Activated CD8-positive, alpha-beta T cell treated with anti-CD3 and anti-CD28 coated beads for 36 hours (primary cell): ENCODE data around the gene SEPTIN10. TPM values are rescaled to one million over a fixed set of nuclear protein-coding genes. Genes with fewer than 3 reads are reported as not detected.

Experiments
- ATAC-seq: fragments of 200-7000 bp; cut with Tn5 transposase; one replicate; pipeline ENCODE4 v1.10.0; 2021; ENCODE audit warnings: mild to moderate bottlenecking, moderate library complexity
- CTCF ChIA-PET: fragments of 350-600 bp; sonication (Branson Sonifier 250); formaldehyde crosslinking; loops from one replicate; lab custom pipeline; 2021; ENCODE audit warnings: antibody characterized with exemption; lab: Charles Lee
- POLR2A ChIA-PET: fragments of 350-600 bp; sonication (Branson Sonifier 250); formaldehyde crosslinking; loops from one replicate; lab custom pipeline; 2021; ENCODE audit warnings: antibody characterized with exemption; lab: Charles Lee
- DNase-seq: peaks from one replicate; pipeline ENCODE4 v3.0.0-alpha.2; 2020
- H3K27ac Mint-ChIP-seq: one replicate; pipeline ENCODE4 v1.8.0; 2021; ENCODE audit warnings: mild to moderate bottlenecking, mixed read lengths
- H3K27me3 Mint-ChIP-seq: one replicate; pipeline ENCODE4 v1.8.0; 2021; ENCODE audit warnings: mixed read lengths
- H3K36me3 Mint-ChIP-seq: one replicate; pipeline ENCODE4 v1.8.0; 2021; ENCODE audit warnings: low read depth, mixed read lengths
- H3K4me1 Mint-ChIP-seq: one replicate; pipeline ENCODE4 v1.8.0; 2021; ENCODE audit warnings: low read depth, mixed read lengths
- H3K4me3 Mint-ChIP-seq: one replicate; pipeline ENCODE4 v1.8.0; 2021; ENCODE audit warnings: mild to moderate bottlenecking, moderate library complexity, mixed read lengths
- H3K9me3 Mint-ChIP-seq: one replicate; pipeline ENCODE4 v1.8.0; 2021; ENCODE audit warnings: mixed read lengths
- intact Hi-C: fragments of 100-400 bp; cut with micrococcal nuclease; formaldehyde crosslinking; loops from one replicate; pipeline ENCODE4 v1.10.0; 2022
- total RNA-seq, 2 experiments: library from RNA; stranded (reverse); gene quantifications; one replicate each; pipeline ENCODE4 v1.2.3, GENCODE V29; 2021
- TF ChIP-seq, protein P1 (sequence below): fragments of 200-600 bp; IDR thresholded peaks from one replicate; pipeline ENCODE4 v1.8.0; 2022; ENCODE audit warnings: antibody characterized with exemption, mild to moderate bottlenecking

SEPTIN10 gene
- total RNA-seq, 2 experiments from 2014 or later = 0.49 to 0.86 TPM

DNA sequence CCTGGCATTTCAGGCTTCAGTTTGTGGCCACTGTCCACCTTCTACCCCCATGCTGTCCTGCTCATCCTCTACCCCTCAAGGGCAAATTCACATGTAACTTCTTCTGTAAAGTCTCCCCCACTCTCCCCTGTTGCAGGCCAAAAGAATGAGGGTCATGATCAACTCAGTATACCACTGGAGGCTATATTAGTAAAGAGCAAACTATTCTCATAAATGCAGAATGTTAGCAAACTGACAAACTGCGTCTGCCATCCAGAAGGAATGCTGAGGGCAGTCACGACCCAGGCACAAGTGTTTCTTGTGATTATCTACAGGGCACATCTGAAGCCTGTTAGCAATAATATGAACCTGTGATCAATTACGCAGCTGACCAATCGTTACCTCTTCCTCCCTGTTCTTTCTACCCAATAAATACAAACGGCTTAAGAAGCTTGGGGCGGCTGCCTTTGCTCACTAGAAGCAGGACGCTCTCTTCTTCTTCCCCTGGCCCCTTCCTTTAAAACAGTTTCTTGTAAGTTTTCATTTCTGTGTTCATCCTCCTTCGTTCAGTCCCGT, 58.3 kb downstream of the SEPTIN10 start:
- no peak overlapping the region for H3K27ac Mint-ChIP-seq
- ChIA-PET CTCF (interaction anchor here (2.3 kb wide), 1 partner anchor 9 kb away, joined by 11 read pairs; no protein-coding TSS in a partner anchor), POLR2A (no interaction called here)
- no peaks in the 10 kb centered on the region for H3K9me3 Mint-ChIP-seq
- DNase-seq (no peak), ATAC-seq (no peak)
- peaks cover 10% of the 10 kb centered on the region for H3K4me1 Mint-ChIP-seq
- no peak overlapping the region for H3K4me3 Mint-ChIP-seq
- TF ChIP-seq, protein P1, sequence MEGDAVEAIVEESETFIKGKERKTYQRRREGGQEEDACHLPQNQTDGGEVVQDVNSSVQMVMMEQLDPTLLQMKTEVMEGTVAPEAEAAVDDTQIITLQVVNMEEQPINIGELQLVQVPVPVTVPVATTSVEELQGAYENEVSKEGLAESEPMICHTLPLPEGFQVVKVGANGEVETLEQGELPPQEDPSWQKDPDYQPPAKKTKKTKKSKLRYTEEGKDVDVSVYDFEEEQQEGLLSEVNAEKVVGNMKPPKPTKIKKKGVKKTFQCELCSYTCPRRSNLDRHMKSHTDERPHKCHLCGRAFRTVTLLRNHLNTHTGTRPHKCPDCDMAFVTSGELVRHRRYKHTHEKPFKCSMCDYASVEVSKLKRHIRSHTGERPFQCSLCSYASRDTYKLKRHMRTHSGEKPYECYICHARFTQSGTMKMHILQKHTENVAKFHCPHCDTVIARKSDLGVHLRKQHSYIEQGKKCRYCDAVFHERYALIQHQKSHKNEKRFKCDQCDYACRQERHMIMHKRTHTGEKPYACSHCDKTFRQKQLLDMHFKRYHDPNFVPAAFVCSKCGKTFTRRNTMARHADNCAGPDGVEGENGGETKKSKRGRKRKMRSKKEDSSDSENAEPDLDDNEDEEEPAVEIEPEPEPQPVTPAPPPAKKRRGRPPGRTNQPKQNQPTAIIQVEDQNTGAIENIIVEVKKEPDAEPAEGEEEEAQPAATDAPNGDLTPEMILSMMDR = no peak
- H3K36me3 Mint-ChIP-seq = no peaks in the 10 kb centered on the region
- no peaks in the 10 kb centered on the region for H3K27me3 Mint-ChIP-seq
- intact Hi-C loops = no loop called here

DNA sequence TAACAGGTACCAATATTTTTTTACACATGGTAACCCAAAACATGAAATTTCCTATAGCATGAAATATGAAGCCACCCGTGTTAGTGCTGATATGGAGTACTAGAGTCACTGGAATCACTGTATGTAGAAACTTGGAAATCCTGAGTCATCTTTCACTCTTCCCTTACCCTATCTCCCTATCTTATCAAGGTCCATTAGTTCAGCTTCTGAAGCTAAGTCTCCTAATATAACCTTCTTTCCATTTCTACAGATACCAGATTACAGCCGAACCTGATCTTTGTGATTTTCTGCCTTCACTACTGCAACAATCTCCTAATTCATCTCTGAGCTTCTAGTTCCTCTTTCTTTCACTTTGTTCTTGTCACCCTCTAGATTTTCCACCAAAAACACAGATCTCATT, 59.0 kb downstream of the SEPTIN10 start:
- Mint-ChIP-seq H3K4me3 (no peak overlapping the region), H3K36me3 (no peaks in the 10 kb centered on the region), H3K27ac (no peak overlapping the region), H3K4me1 (peaks cover 10% of the 10 kb centered on the region), H3K27me3 (no peaks in the 10 kb centered on the region), H3K9me3 (no peaks in the 10 kb centered on the region)
- TF ChIP-seq, protein P1 = no peak
- POLR2A ChIA-PET = no interaction called here
- CTCF ChIA-PET = interaction anchor here (2.3 kb wide), 1 partner anchor 8 kb away, joined by 11 read pairs; no protein-coding TSS in a partner anchor
- no peak for DNase-seq
- ATAC-seq = no peak
- intact Hi-C loops = no loop called here

DNA sequence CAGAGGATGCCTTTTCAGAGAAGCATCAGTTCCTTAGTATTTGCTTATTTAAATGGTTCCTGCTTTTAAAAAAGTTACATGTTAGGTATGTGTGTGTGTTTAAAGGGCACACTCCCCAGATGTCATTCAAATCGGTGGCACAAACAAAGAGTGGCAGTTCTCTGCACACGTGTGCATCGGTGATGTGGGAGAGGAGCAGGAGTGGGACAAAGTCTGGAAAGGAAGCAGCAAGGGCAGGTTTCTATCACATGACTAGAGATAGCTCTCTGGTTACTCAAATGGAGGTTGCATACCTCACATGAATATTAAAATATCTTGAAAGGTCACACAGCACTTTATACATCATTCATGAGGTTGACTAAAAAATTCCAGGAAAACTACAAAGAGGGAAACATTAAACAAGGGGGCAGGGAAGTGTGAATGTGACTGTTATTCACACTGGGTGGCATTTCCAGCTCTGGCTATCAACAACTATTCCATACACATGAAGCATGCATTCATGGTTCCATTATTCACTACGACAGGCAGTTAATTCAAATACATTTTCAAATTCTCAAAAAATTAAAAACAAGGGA, 64.7 kb downstream of the SEPTIN10 start:
- Mint-ChIP-seq H3K4me1 (peaks cover 7% of the 10 kb centered on the region), H3K27ac (no peak overlapping the region), H3K4me3 (no peak overlapping the region), H3K36me3 (no peaks in the 10 kb centered on the region), H3K27me3 (peaks cover 8% of the 10 kb centered on the region), H3K9me3 (no peaks in the 10 kb centered on the region)
- ChIA-PET CTCF (no interaction called here), POLR2A (no interaction called here)
- intact Hi-C loops = no loop called here
- no peak for ATAC-seq
- DNase-seq = no peak
- TF ChIP-seq, protein P1 = no peak

DNA sequence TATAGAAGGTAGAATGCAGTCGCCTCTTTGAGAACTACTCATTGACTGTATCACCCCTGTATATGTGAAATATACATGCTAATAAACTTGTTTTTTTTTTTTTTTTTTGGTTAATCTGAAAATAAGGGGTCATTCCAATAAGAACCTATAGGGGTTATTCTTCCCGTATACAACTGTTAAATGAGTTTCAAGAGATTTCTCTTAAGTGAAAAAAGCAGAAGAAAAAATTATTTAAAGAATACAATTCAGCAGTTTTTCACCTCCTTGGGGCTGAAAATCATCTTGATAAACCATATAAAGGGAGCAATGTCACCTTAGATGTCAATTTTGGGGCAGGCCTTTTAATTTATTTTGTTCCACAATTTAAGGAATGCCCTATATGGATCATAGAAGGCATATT, 66.5 kb downstream of the SEPTIN10 start:
- Mint-ChIP-seq H3K27me3 (peaks cover 8% of the 10 kb centered on the region), H3K9me3 (no peaks in the 10 kb centered on the region), H3K36me3 (no peaks in the 10 kb centered on the region), H3K27ac (no peak overlapping the region), H3K4me3 (no peak overlapping the region), H3K4me1 (peaks cover 7% of the 10 kb centered on the region)
- no peak for DNase-seq
- ChIA-PET CTCF (interaction anchor here (0.7 to 3.9 kb wide), 8 partner anchors 8 to 188 kb away, joined by 3 to 33 read pairs (median 4); no protein-coding TSS in a partner anchor), POLR2A (no interaction called here)
- ATAC-seq = no peak
- intact Hi-C loops = no loop called here
- TF ChIP-seq, protein P1 = no peak
